SU-DHL-6 (cell line): ENCODE measurements around the gene TAS2R20.

Experiments
- H2AFZ ChIP-seq: fragments of 200-600 bp; sonication (generic); 2 replicates; pipeline ENCODE4 v1.6.1; 2014; ENCODE audit warnings: low read depth, mild to moderate bottlenecking, moderate library complexity, mixed read lengths, antibody characterized with exemption, low read length; ENCODE audit not compliant: severe bottlenecking
- H3F3A ChIP-seq: fragments of 200-600 bp; shearing (Covaris generic); 2 replicates; pipeline ENCODE4 v1.6.0; 2016; ENCODE audit warnings: antibody characterized with exemption, mild to moderate bottlenecking; ENCODE audit not compliant: insufficient read depth
- H3K27ac ChIP-seq: fragments of 200-600 bp; sonication (generic); 2 replicates; pipeline ENCODE4 v1.5.1; 2016; ENCODE audit warnings: low read depth, mild to moderate bottlenecking, low read length, moderate library complexity, mixed read lengths
- H3K27me3 ChIP-seq: fragments of 200-600 bp; sonication (generic), shearing (Covaris generic); 2 replicates; pipeline ENCODE4 v1.6.0; 2014; ENCODE audit warnings: mild to moderate bottlenecking, low read length
- H3K36me3 ChIP-seq: fragments of 200-600 bp; sonication (generic); 2 replicates; pipeline ENCODE4 v1.6.1; 2014; ENCODE audit warnings: mild to moderate bottlenecking, low read length, mixed read lengths
- H3K4me2 ChIP-seq: fragments of 300-600, 200-600 bp; shearing (Covaris generic), sonication (generic); 2 replicates; pipeline ENCODE4 v1.6.0; 2014; ENCODE audit warnings: low read length, low read depth, mild to moderate bottlenecking; ENCODE audit not compliant: poor library complexity, severe bottlenecking
- H3K4me3 ChIP-seq: fragments of 200-600 bp; sonication (generic); 2 replicates; pipeline ENCODE4 v1.5.1; 2014; ENCODE audit warnings: antibody characterized with exemption, low read length, mild to moderate bottlenecking, mixed read lengths; ENCODE audit not compliant: insufficient read depth, poor library complexity, severe bottlenecking
- H3K79me2 ChIP-seq: fragments of 200-600 bp; sonication (generic); 2 replicates; pipeline ENCODE4 v1.6.1; 2014; ENCODE audit warnings: mild to moderate bottlenecking, low read length, moderate library complexity; ENCODE audit not compliant: insufficient read depth
- H3K9ac ChIP-seq: fragments of 200-600 bp; sonication (generic); 2 replicates; pipeline ENCODE4 v1.7.0; 2014; ENCODE audit warnings: mild to moderate bottlenecking, low read length
- H3K9me2 ChIP-seq: fragments of 200-600 bp; sonication (generic); replicated peaks from 2 replicates; pipeline ENCODE4 v1.6.1; 2014; ENCODE audit warnings: low read length; ENCODE audit not compliant: insufficient read depth
- H3K9me3 ChIP-seq: fragments of 200-600 bp; sonication (generic); 2 replicates; pipeline ENCODE4 v1.6.1; 2014; ENCODE audit warnings: low read length, mixed read lengths; ENCODE audit not compliant: insufficient read depth
- H4K20me1 ChIP-seq: fragments of 200-600 bp; sonication (generic); 2 replicates; pipeline ENCODE4 v1.6.1; 2014; ENCODE audit warnings: low read depth, mild to moderate bottlenecking, antibody characterized with exemption, low read length, moderate library complexity, mixed read lengths
- CTCF ChIP-seq: fragments of 200-600 bp; sonication (generic); IDR thresholded peaks from one replicate; pipeline ENCODE4 v1.5.1; 2017; ENCODE audit warnings: antibody characterized with exemption, mild to moderate bottlenecking, low read length, moderate library complexity; ENCODE audit not compliant: insufficient read depth, poor library complexity, severe bottlenecking
- EZH2phosphoT487 ChIP-seq: fragments of 200-600 bp; sonication (generic), shearing (Covaris generic); conservative IDR thresholded peaks from 2 replicates; pipeline ENCODE4 v1.6.1; 2018; ENCODE audit warnings: mild to moderate bottlenecking, antibody characterized with exemption, low read length, moderate library complexity, mixed read lengths

Gene TAS2R20

DNA sequence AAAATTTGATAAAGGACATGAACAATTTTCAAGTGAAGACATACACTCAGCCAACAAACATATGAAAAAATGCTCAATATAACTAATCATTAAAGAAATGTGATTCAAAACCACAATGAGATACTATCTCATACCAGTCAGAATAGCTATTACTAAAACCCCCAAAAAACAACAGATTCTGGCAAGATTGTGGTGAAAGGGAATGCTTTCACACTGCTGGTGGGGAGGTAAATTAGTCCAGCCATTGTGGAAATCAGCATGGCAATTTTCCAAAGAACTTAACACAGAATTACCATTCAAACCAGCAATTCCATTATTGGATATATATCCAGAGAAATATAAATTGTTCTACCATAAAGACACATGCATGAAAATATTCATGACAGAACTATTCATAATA lies 40.4 kb downstream of the TAS2R20 start:
- Histone ChIP-seq H3F3A (no peaks in the 10 kb centered on the region), H3K27me3 (no peaks in the 10 kb centered on the region), H3K9me3 (no peaks in the 10 kb centered on the region), H4K20me1 (no peaks in the 10 kb centered on the region), H3K36me3 (no peaks in the 10 kb centered on the region), H3K4me2 (no peak overlapping the region), H3K9ac (no peak overlapping the region), H3K27ac (no peak overlapping the region), H3K79me2 (no peaks in the 10 kb centered on the region), H3K9me2 (no peaks in the 10 kb centered on the region), H2AFZ (no peak overlapping the region), H3K4me3 (no peak overlapping the region)
- no peak for TF ChIP-seq EZH2phosphoT487

- Histone ChIP-seq H4K20me1 (no peaks in the 10 kb centered on the region), H3K9me2 (no peaks in the 10 kb centered on the region), H3K4me3 (no peak overlapping the region), H3K27ac (no peak overlapping the region), H3F3A (no peaks in the 10 kb centered on the region), H2AFZ (no peak overlapping the region), H3K9ac (no peak overlapping the region), H3K9me3 (no peaks in the 10 kb centered on the region), H3K79me2 (no peaks in the 10 kb centered on the region), H3K36me3 (no peaks in the 10 kb centered on the region), H3K27me3 (no peaks in the 10 kb centered on the region), H3K4me2 (no peak overlapping the region)
- no peak for TF ChIP-seq EZH2phosphoT487
- no peak for TF ChIP-seq CTCF
Measured at GRCh38 chr12:10956085-10956484, 42.0 kb downstream of the TAS2R20 start.

- Histone ChIP-seq H3K79me2 (no peaks in the 10 kb centered on the region), H3K27ac (no peak overlapping the region), H4K20me1 (no peaks in the 10 kb centered on the region), H3F3A (no peaks in the 10 kb centered on the region), H3K36me3 (no peaks in the 10 kb centered on the region), H3K9me2 (no peaks in the 10 kb centered on the region), H3K27me3 (no peaks in the 10 kb centered on the region), H3K9me3 (no peaks in the 10 kb centered on the region), H3K9ac (no peak overlapping the region), H3K4me2 (no peak overlapping the region), H3K4me3 (no peak overlapping the region), H2AFZ (no peak overlapping the region)
- TF ChIP-seq EZH2phosphoT487 (no peak), CTCF (no peak)
Measured at GRCh38 chr12:10952645-10953044, 45.5 kb downstream of the TAS2R20 start.
